GM13977 (cell line): ENCODE results near the gene SLC39A5.

Experiments used
- DNase-seq: peaks from one replicate; pipeline ENCODE4 v3.0.0; 2012; ENCODE audit warnings: low spot score
- CTCF ChIP-seq: IDR thresholded peaks from 2 replicates; pipeline ENCODE4 v1.5.1; 2012; ENCODE audit warnings: mild to moderate bottlenecking, control low read depth; ENCODE audit not compliant: insufficient read depth; ENCODE audit errors: extremely low read depth, missing control alignments
- in situ Hi-C: fragments of 300-500 bp; cut with MboI; formaldehyde crosslinking; loops from one replicate; pipeline ENCODE4 v1.12.0; 2022; ENCODE audit warnings: low sequenced_read_pairs, low pct_unique_long_range_greater_than_20kb, mixed read lengths, inconsistent platforms; ENCODE audit not compliant: unreplicated experiment

Gene SLC39A5

GRCh38 chr12:56202838-56203237 lies 27.0 kb upstream of the SLC39A5 start:
- TF ChIP-seq CTCF = no peak
- in situ Hi-C loops = no loop called here
- no peak for DNase-seq

- DNase-seq = no peak
- in situ Hi-C loops = no loop called here
- TF ChIP-seq CTCF = no peak
These were observed 25.6 kb upstream of the SLC39A5 start for GRCh38 chr12:56204275-56204674.

GRCh38 chr12:56205445-56205844 lies 24.4 kb upstream of the SLC39A5 start:
- in situ Hi-C loops = no loop called here
- TF ChIP-seq CTCF = no peak
- DNase-seq = no peak

GRCh38 chr12:56206452-56207166 lies 23.2 kb upstream of the SLC39A5 start:
- DNase-seq = no peak
- in situ Hi-C loops = no loop called here
- peak; percentile 53 for TF ChIP-seq CTCF

GRCh38 chr12:56208006-56208405 lies 21.8 kb upstream of the SLC39A5 start:
- no peak for DNase-seq
- no peak for TF ChIP-seq CTCF

GRCh38 chr12:56212361-56212760 lies 17.5 kb upstream of the SLC39A5 start:
- TF ChIP-seq CTCF = no peak
- in situ Hi-C loops = no loop called here
- DNase-seq = no peak

More at GRCh38 chr12:56208006-56208405, 21.8 kb upstream of the SLC39A5 start:
- in situ Hi-C loops = no loop called here
